B cell (primary cell): ENCODE measurements around the gene SOX15. TPM values are rescaled to one million over a fixed set of nuclear protein-coding genes. Genes with fewer than 3 reads are reported as not detected.

Source experiments
- ATAC-seq: fragments of 200-7000 bp; cut with Tn5 transposase; one replicate; pipeline ENCODE4 v1.10.0; 2021; ENCODE audit warnings: low read depth, mild to moderate bottlenecking, moderate number of reproducible peaks, moderate library complexity
- CTCF ChIA-PET: fragments of 350-600 bp; sonication (Branson Sonifier 250); formaldehyde crosslinking; loops from one replicate; lab custom pipeline; 2021; ENCODE audit warnings: antibody characterized with exemption, inconsistent platforms; lab: Charles Lee
- POLR2A ChIA-PET: fragments of 350-600 bp; sonication (Branson Sonifier 250); formaldehyde crosslinking; loops from one replicate; lab custom pipeline; 2021; ENCODE audit warnings: antibody characterized with exemption; lab: Charles Lee
- DNase-seq: peaks from one replicate; pipeline ENCODE4 v3.0.0; 2013
- H2AFZ ChIP-seq: 2 replicates; pipeline ENCODE4 v1.6.1; 2012; ENCODE audit warnings: mild to moderate bottlenecking, low read depth, low read length; ENCODE audit not compliant: insufficient read depth, poor library complexity, severe bottlenecking
- H3K27ac ChIP-seq, 2 donors: 1 replicate in 1 of 2; 2 replicates in 1 of 2; pipeline ENCODE4 v1.5.1; 2012 to 2013; ENCODE audit warnings: low read length in 2 of 2, mild to moderate bottlenecking in 2 of 2, moderate library complexity in 1 of 2
- H3K27me3 ChIP-seq, 4 experiments: fragments of 200-600 bp in 1 of 4; sonication (generic) in 1 of 4; replicated peaks in 1 of 4; 1 replicate in 2 of 4; 2 replicates in 2 of 4; pipeline versions ENCODE4 v1.6.1 to v1.7.0; 2013 to 2016; ENCODE audit warnings: low read length in 3 of 4, mild to moderate bottlenecking in 2 of 4, mixed read lengths in 1 of 4, moderate library complexity in 1 of 4; ENCODE audit not compliant: insufficient read depth in 4 of 4, control insufficient read depth in 3 of 4; ENCODE audit errors: control extremely low read depth in 1 of 4
- H3K36me3 ChIP-seq, 2 experiments: replicated peaks in 1 of 2; 1 replicate in 1 of 2; 2 replicates in 1 of 2; pipeline versions ENCODE4 v1.6.1 to v1.7.1; 2013; ENCODE audit warnings: low read length in 1 of 2; ENCODE audit not compliant: insufficient read depth in 2 of 2, control insufficient read depth in 1 of 2; ENCODE audit errors: control extremely low read depth in 1 of 2, extremely low read depth in 1 of 2
- H3K4me1 ChIP-seq, 2 donors: fragments of 200-600 bp in 1 of 2; sonication (generic) in 1 of 2; 1 replicate in 1 of 2; 2 replicates in 1 of 2; pipeline versions ENCODE4 v1.5.1 to v1.6.1; 2013 to 2017; ENCODE audit warnings: low read length in 2 of 2; ENCODE audit not compliant: control insufficient read depth in 2 of 2, insufficient read depth in 2 of 2
- H3K4me2 ChIP-seq: replicated peaks from 2 replicates; pipeline ENCODE3; 2012; ENCODE audit warnings: mild to moderate bottlenecking, low read depth, low read length; ENCODE audit not compliant: poor library complexity, severe bottlenecking
- H3K4me3 ChIP-seq, 5 experiments: fragments of 200-600 bp in 1 of 5; sonication (generic) in 1 of 5; 1 replicate in 3 of 5; 2 replicates in 2 of 5; pipeline versions ENCODE4 v1.5.1 to v1.7.0; 2011 to 2016; ENCODE audit warnings: low read length in 4 of 5, mild to moderate bottlenecking in 4 of 5, low read depth in 2 of 5, control low read depth in 1 of 5, moderate library complexity in 1 of 5; ENCODE audit not compliant: insufficient read depth in 1 of 5; ENCODE audit errors: control extremely low read depth in 1 of 5, extremely low read depth in 1 of 5
- H3K79me2 ChIP-seq: fragments of 200-600 bp; sonication (generic); one replicate; pipeline ENCODE4 v1.6.0; 2016; ENCODE audit warnings: low read length; ENCODE audit not compliant: control insufficient read depth, insufficient read depth
- H3K9ac ChIP-seq: fragments of 200-600 bp; sonication (generic); 2 replicates; pipeline ENCODE4 v1.6.1; 2017; ENCODE audit warnings: mild to moderate bottlenecking, low read length, moderate library complexity
- H3K9me3 ChIP-seq, 3 donors: one replicate each; pipeline versions ENCODE4 v1.6.1 to v1.7.1; 2013; ENCODE audit warnings: low read length in 2 of 3; ENCODE audit not compliant: control insufficient read depth in 2 of 3, insufficient read depth in 1 of 3; ENCODE audit errors: control extremely low read depth in 1 of 3
- H4K20me1 ChIP-seq: 2 replicates; pipeline ENCODE4 v1.6.0; 2012; ENCODE audit warnings: mild to moderate bottlenecking, low read length; ENCODE audit not compliant: insufficient read depth, control insufficient read depth, poor library complexity, severe bottlenecking
- H3K27ac Mint-ChIP-seq: one replicate; pipeline ENCODE4 v1.8.0; 2021; ENCODE audit warnings: mixed read lengths
- H3K27me3 Mint-ChIP-seq: one replicate; pipeline ENCODE4 v1.8.0; 2021; ENCODE audit warnings: mixed read lengths
- H3K4me1 Mint-ChIP-seq: one replicate; pipeline ENCODE4 v1.8.0; 2021; ENCODE audit warnings: mixed read lengths
- H3K4me3 Mint-ChIP-seq: one replicate; pipeline ENCODE4 v1.8.0; 2021; ENCODE audit warnings: mixed read lengths
- H3K9me3 Mint-ChIP-seq: one replicate; pipeline ENCODE4 v1.8.0; 2022; ENCODE audit warnings: mixed read lengths; ENCODE audit not compliant: insufficient read depth
- CTCF ChIP-seq: fragments of 200-600 bp; IDR thresholded peaks from one replicate; pipeline ENCODE4 v1.8.0; 2022; ENCODE audit warnings: antibody characterized with exemption, mild to moderate bottlenecking
- EZH2 ChIP-seq: IDR thresholded peaks from 2 replicates; pipeline ENCODE4 v1.6.1; 2012; ENCODE audit warnings: borderline replicate concordance, low read depth, mild to moderate bottlenecking, moderate library complexity, low read length; ENCODE audit not compliant: insufficient read depth, poor library complexity, severe bottlenecking
- WGBS: methylation state at CpG from one replicate; pipeline ENCODE4 v1.1.5; 2013; ENCODE audit warnings: missing lambda C conversion rate; ENCODE audit not compliant: insufficient coverage; 5-methylcytosine and 5-hydroxymethylcytosine counted together
- intact Hi-C: fragments of 100-400 bp; cut with micrococcal nuclease; formaldehyde crosslinking; loops from one replicate; pipeline ENCODE4 v1.10.0; 2022
- polyA plus RNA-seq: library from polyadenylated mRNA; depleted of rRNA; stranded (reverse); fragments of >200 nt; gene quantifications from 2 replicates; pipeline ENCODE4 v1.2.3, GENCODE V29; 2012
- total RNA-seq, 2 donors: library from RNA; stranded (reverse); fragments of 120-200 nt in 1 of 2; gene quantifications; 1 replicate in 1 of 2; 2 replicates in 1 of 2; pipeline versions ENCODE4 v1.2.3 to v1.2.4, GENCODE V29; 2013 to 2022

The SOX15 gene
- total and polyA plus RNA-seq, 2 donors (not counting 1 experiment from before 2014, with no cell fraction given), result 0.18 to 0.96 TPM

- no peak overlapping the region for H3K27ac ChIP-seq
- H3K9me3 ChIP-seq, result no peaks in the 10 kb centered on the region
- Mint-ChIP-seq H3K27me3 (no peaks in the 10 kb centered on the region), H3K4me1 (peaks cover 17% of the 10 kb centered on the region), H3K27ac (no peak overlapping the region), H3K4me3 (no peak overlapping the region), H3K9me3 (no peaks in the 10 kb centered on the region)
- no peak overlapping the region for H3K4me3 ChIP-seq
- peaks cover 0 to 43% of the 10 kb centered on the region in 2 experiments for H3K36me3 ChIP-seq
- intact Hi-C loops, result loop anchor here (1.0 to 10.0 kb wide), 4 partner anchors 74 to 544 kb away; partner anchors contain the start of gene SLC16A11
- ATAC-seq (no peak), DNase-seq (peak; percentile 31)
- no peak for TF ChIP-seq CTCF
- TF ChIP-seq EZH2, result no peak
- no peaks in the 10 kb centered on the region for H4K20me1 ChIP-seq
- 96% methylated on average over 29 of the region's 30 CpGs for WGBS
- no peak overlapping the region for H2AFZ ChIP-seq
- H3K4me2 ChIP-seq, result peak overlapping the region; percentile 43
- H3K27me3 ChIP-seq, result no peaks in the 10 kb centered on the region
- POLR2A ChIA-PET, result interaction anchor here (0.6 to 1.2 kb wide), 3 partner anchors 15 to 97 kb away, joined by 3 to 4 read pairs (median 4); no protein-coding TSS in a partner anchor
- CTCF ChIA-PET, result interaction anchor here (0.6 to 7.9 kb wide), 36 partner anchors 9 to 543 kb away, joined by 3 to 111 read pairs (median 5); partner anchors contain the start of genes ACAP1, CD68, FXR2 and KCTD11
- no peak overlapping the region for H3K9ac ChIP-seq
- peaks cover 20% of the 10 kb centered on the region for H3K79me2 ChIP-seq
- peaks cover 9 to 24% of the 10 kb centered on the region in 2 donors for H3K4me1 ChIP-seq
Measured at GRCh38 chr17:7588553-7589203, 1.2 kb downstream of the SOX15 start.
